Activated CD8-positive, alpha-beta T cell treated with anti-CD3 and anti-CD28 coated beads for 36 hours (primary cell): ENCODE data around the gene TRIO. TPM values are rescaled to one million over a fixed set of nuclear protein-coding genes. Genes with fewer than 3 reads are reported as not detected.

ENCODE experiments used
- ATAC-seq: fragments of 200-7000 bp; cut with Tn5 transposase; one replicate; pipeline ENCODE4 v1.10.0; 2021; ENCODE audit warnings: mild to moderate bottlenecking, moderate library complexity
- CTCF ChIA-PET: fragments of 350-600 bp; sonication (Branson Sonifier 250); formaldehyde crosslinking; loops from one replicate; lab custom pipeline; 2021; ENCODE audit warnings: antibody characterized with exemption; lab: Charles Lee
- POLR2A ChIA-PET: fragments of 350-600 bp; sonication (Branson Sonifier 250); formaldehyde crosslinking; loops from one replicate; lab custom pipeline; 2021; ENCODE audit warnings: antibody characterized with exemption; lab: Charles Lee
- DNase-seq: peaks from one replicate; pipeline ENCODE4 v3.0.0-alpha.2; 2020
- H3K27ac Mint-ChIP-seq: one replicate; pipeline ENCODE4 v1.8.0; 2021; ENCODE audit warnings: mild to moderate bottlenecking, mixed read lengths
- H3K27me3 Mint-ChIP-seq: one replicate; pipeline ENCODE4 v1.8.0; 2021; ENCODE audit warnings: mixed read lengths
- H3K36me3 Mint-ChIP-seq: one replicate; pipeline ENCODE4 v1.8.0; 2021; ENCODE audit warnings: low read depth, mixed read lengths
- H3K4me1 Mint-ChIP-seq: one replicate; pipeline ENCODE4 v1.8.0; 2021; ENCODE audit warnings: low read depth, mixed read lengths
- H3K4me3 Mint-ChIP-seq: one replicate; pipeline ENCODE4 v1.8.0; 2021; ENCODE audit warnings: mild to moderate bottlenecking, moderate library complexity, mixed read lengths
- H3K9me3 Mint-ChIP-seq: one replicate; pipeline ENCODE4 v1.8.0; 2021; ENCODE audit warnings: mixed read lengths
- intact Hi-C: fragments of 100-400 bp; cut with micrococcal nuclease; formaldehyde crosslinking; loops from one replicate; pipeline ENCODE4 v1.10.0; 2022
- total RNA-seq, 2 experiments: library from RNA; stranded (reverse); gene quantifications; one replicate each; pipeline ENCODE4 v1.2.3, GENCODE V29; 2021
- TF ChIP-seq, protein P1 (sequence below): fragments of 200-600 bp; IDR thresholded peaks from one replicate; pipeline ENCODE4 v1.8.0; 2022; ENCODE audit warnings: antibody characterized with exemption, mild to moderate bottlenecking

TRIO gene
- total RNA-seq, 2 experiments from 2014 or later = 11.4 to 11.5 TPM

DNA sequence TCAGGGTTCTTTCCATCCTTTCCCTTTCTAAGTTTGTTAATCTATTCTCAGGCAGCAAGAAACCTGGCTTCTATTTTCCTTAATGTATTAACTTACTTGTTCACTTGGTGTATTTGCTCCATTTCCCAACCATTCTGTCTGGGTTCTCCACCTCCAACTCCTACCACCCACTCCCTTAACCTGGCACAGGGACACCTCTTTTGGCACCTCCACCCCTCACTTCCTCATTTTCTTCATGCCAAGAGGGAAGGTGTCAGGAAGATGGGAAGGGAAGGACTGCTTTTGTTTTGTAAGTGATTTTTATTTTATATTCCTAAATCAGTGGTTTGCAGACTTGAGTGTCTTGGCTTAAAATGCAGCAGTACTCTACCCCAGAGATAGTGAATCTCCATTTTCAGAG lies 166.1 kb downstream of the TRIO start:
- no peaks in the 10 kb centered on the region for H3K27me3 Mint-ChIP-seq
- TF ChIP-seq, protein P1, sequence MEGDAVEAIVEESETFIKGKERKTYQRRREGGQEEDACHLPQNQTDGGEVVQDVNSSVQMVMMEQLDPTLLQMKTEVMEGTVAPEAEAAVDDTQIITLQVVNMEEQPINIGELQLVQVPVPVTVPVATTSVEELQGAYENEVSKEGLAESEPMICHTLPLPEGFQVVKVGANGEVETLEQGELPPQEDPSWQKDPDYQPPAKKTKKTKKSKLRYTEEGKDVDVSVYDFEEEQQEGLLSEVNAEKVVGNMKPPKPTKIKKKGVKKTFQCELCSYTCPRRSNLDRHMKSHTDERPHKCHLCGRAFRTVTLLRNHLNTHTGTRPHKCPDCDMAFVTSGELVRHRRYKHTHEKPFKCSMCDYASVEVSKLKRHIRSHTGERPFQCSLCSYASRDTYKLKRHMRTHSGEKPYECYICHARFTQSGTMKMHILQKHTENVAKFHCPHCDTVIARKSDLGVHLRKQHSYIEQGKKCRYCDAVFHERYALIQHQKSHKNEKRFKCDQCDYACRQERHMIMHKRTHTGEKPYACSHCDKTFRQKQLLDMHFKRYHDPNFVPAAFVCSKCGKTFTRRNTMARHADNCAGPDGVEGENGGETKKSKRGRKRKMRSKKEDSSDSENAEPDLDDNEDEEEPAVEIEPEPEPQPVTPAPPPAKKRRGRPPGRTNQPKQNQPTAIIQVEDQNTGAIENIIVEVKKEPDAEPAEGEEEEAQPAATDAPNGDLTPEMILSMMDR = no peak

DNA sequence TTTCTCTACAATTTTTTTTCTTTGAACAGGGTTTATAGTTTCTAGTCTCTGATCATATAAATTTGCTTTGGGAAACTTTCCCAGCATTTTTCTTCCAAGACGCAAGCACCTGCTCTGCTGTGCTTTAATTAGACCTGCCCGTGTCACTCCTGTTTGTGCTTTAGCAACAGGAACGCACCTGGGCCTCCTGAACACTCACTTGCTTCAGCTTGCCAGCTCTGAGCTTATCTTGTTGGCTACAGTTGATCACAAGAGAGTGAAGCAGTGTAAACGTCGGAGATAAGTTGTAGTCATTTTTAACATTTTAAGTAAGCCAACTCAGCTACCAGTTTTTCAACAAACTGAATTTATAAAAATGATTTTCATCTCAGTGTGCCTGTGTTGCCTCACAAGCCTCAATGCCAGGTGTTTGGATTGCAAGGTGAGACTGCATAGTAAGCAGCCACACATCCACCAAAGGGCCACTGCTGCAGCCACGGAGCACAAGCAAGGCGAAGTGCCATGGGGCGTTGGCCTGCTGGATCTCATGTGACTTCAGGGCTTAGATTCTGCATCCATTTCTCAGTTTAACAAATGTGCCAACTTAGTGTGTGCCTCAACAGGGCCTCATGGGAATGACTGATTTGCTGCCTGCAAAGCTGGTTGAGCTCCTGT lies 166.9 kb downstream of the TRIO start:
- intact Hi-C loops = no loop called here
- no peak overlapping the region for H3K4me3 Mint-ChIP-seq
- H3K27me3 Mint-ChIP-seq = no peaks in the 10 kb centered on the region
- TF ChIP-seq, protein P1 = no peak
- no peak for ATAC-seq
- ChIA-PET POLR2A (no interaction called here), CTCF (no interaction called here)
- DNase-seq = no peak
- H3K9me3 Mint-ChIP-seq = no peaks in the 10 kb centered on the region
- no peak overlapping the region for H3K27ac Mint-ChIP-seq
- no peaks in the 10 kb centered on the region for H3K4me1 Mint-ChIP-seq
- no peaks in the 10 kb centered on the region for H3K36me3 Mint-ChIP-seq

More for the DNA sequence above, 166.1 kb downstream of the TRIO start:
- no peaks in the 10 kb centered on the region for H3K4me1 Mint-ChIP-seq
- CTCF ChIA-PET = no interaction called here
- ATAC-seq = no peak
- no peak overlapping the region for H3K4me3 Mint-ChIP-seq
- no peaks in the 10 kb centered on the region for H3K9me3 Mint-ChIP-seq
- DNase-seq = no peak
- no peaks in the 10 kb centered on the region for H3K36me3 Mint-ChIP-seq
- intact Hi-C loops = no loop called here
- no peak overlapping the region for H3K27ac Mint-ChIP-seq
- POLR2A ChIA-PET = no interaction called here

DNA sequence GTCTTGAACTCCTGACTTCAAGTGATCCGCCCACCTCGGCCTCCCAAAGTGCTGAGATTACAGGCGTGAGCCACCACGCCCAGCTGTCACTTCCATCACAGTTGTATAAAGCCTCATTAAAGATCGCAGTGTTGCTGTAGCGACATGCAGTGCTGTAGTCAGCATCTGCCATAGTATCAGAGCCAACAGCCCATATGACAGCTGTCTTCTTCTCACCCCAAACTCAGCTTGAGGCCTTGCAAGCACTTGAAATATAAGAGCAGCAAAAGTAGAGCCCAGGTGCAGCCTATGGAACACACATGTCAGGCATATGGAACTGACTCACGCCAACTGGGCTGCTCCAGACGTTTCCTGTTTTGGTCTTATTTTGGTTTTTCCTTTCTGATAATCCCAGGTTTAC lies 167.8 kb downstream of the TRIO start:
- Mint-ChIP-seq H3K27ac (no peak overlapping the region), H3K4me1 (no peaks in the 10 kb centered on the region), H3K36me3 (no peaks in the 10 kb centered on the region), H3K27me3 (no peaks in the 10 kb centered on the region), H3K4me3 (no peak overlapping the region), H3K9me3 (no peaks in the 10 kb centered on the region)
- ATAC-seq = no peak
- ChIA-PET CTCF (no interaction called here), POLR2A (no interaction called here)
- no peak for DNase-seq
- intact Hi-C loops = no loop called here
- TF ChIP-seq, protein P1 = no peak

DNA sequence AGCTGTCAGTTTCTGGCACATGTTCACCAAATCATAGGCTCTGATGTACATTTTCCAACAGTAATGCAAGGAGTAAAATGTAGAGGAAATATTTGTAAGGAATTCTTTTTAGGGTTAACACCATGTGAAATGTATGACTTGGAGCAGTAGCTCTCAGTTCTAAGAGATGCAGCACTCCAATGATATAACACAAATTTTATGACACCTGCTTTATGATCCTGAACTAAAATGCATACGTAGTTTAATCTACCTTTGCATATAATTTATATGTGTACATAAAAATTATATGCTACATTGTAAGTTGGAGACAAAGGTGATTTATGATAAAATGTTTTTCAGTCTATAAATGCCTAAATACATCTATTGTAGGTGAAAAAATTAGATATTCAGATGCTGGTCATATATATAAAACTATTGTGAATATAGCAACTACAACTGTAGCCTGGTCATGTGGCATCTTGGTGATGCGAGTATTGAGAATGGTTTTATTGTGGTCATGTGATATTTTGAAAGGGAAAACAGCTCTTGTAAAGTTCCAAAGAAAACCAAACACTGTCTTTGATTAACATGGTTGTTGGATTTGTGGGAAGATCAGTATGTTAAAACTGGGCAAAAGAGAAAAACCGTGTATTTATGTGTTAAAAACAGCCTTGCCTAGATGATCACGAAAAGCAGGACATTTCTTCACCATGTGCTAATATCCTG lies 171.0 kb downstream of the TRIO start:
- intact Hi-C loops = no loop called here
- no peak for DNase-seq
- ATAC-seq = no peak
- Mint-ChIP-seq H3K4me3 (no peak overlapping the region), H3K27me3 (no peaks in the 10 kb centered on the region), H3K4me1 (no peaks in the 10 kb centered on the region), H3K9me3 (no peaks in the 10 kb centered on the region), H3K36me3 (no peaks in the 10 kb centered on the region), H3K27ac (no peak overlapping the region)
- ChIA-PET CTCF (interaction anchor here (0.8 to 1.3 kb wide), 3 partner anchors 12 to 334 kb away, joined by 3 to 4 read pairs (median 3); no protein-coding TSS in a partner anchor), POLR2A (interaction anchor here (0.6 kb wide), 1 partner anchor 13 kb away, joined by 3 read pairs; no protein-coding TSS in a partner anchor)
- TF ChIP-seq, protein P1 = no peak

DNA sequence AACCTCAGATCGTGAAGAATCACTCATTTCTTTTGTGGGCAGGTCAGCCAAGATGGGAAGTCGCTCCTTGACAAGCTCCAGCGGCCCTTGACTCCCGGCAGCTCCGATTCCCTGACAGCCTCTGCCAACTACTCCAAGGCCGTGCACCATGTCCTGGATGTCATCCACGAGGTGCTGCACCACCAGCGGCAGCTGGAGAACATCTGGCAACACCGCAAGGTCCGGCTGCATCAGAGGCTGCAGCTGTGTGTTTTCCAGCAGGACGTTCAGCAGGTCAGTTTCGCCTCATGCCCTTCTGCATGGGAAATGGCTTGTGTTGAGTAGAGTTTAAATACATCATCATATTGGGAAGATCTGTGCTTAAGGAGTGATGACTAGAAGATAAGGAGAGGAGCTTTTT lies 173.3 kb downstream of the TRIO start:
- intact Hi-C loops = no loop called here
- CTCF ChIA-PET = interaction anchor here (1.4 kb wide), 1 partner anchor 36 kb away, joined by 3 read pairs; no protein-coding TSS in a partner anchor

More for the DNA sequence above, 173.3 kb downstream of the TRIO start:
- ATAC-seq (no peak), DNase-seq (no peak)
- TF ChIP-seq, protein P1 = no peak
- Mint-ChIP-seq H3K27me3 (no peaks in the 10 kb centered on the region), H3K36me3 (no peaks in the 10 kb centered on the region), H3K4me1 (no peaks in the 10 kb centered on the region), H3K27ac (no peak overlapping the region), H3K9me3 (no peaks in the 10 kb centered on the region), H3K4me3 (no peak overlapping the region)
- POLR2A ChIA-PET = no interaction called here
